ENCODE measurements around the gene CDH13. TPM values are rescaled to one million over a fixed set of nuclear protein-coding genes. Genes with fewer than 3 reads are reported as not detected.

Gene CDH13
- total RNA-seq, 1 donor from 2014 or later, result 81.1 TPM

DNA sequence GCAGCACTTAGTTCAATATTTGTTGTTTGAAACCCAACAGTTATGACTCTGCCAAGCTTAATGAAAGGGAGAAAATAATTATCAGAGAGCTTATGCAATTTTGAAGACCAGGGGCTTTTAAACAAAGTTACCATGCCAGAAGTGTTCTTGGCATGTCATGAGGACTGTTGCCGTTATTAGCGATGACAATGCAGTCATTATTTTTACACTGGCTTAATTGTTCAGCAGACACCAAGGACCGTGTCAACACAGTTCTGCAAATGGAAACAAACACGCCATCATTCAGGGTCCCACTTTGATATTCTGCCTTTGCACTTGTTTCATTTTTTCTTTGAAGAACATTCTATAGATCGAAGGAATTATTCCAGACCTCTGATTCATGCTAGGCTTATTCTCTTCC lies 518.5 kb downstream of the CDH13 start:
- TF ChIP-seq CTCF (IDR thresholded peaks at IDR 0.05; ENCODE audit: partially characterized antibody, unreplicated experiment), result no peak
- Mint-ChIP-seq H3K9me3 (ENCODE audit: unreplicated experiment) (no peaks in the 10 kb centered on the region), H3K36me3 (ENCODE audit: unreplicated experiment) (peaks cover 12% of the 10 kb centered on the region), H3K4me1 (ENCODE audit: low read depth, unreplicated experiment) (peaks cover 12% of the 10 kb centered on the region), H3K27me3 (ENCODE audit: unreplicated experiment) (no peaks in the 10 kb centered on the region), H3K4me3 (ENCODE audit: unreplicated experiment) (no peak overlapping the region), H3K27ac (ENCODE audit: unreplicated experiment) (no peak overlapping the region)
- DNase-seq, result no peak

DNA sequence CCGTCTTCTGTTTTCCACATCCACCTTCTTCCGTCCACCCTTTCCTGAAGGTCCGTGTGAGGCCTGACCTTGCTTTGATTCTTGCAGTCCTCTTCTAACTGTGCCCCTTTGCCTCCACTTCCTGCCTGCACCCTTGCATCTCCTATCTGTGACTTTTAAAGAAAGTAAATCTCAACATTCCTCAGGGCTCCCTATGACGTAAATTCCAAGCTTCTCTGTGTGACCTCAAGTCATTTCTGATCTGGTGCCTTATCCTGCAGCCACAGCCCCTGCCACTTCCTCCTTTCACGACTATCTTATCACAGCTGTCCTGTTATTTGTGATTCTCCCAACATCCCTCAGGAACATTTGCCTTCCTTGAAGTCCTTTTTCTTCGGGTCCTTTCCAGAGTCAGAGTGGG lies 520.5 kb downstream of the CDH13 start:
- no peaks in the 10 kb centered on the region for H3K9me3 Mint-ChIP-seq (ENCODE audit: unreplicated experiment)
- H3K36me3 Mint-ChIP-seq (ENCODE audit: unreplicated experiment), result no peaks in the 10 kb centered on the region
- no peak overlapping the region for H3K27ac Mint-ChIP-seq (ENCODE audit: unreplicated experiment)
- TF ChIP-seq CTCF (IDR thresholded peaks at IDR 0.05; ENCODE audit: partially characterized antibody, unreplicated experiment), result no peak
- H3K4me1 Mint-ChIP-seq (ENCODE audit: low read depth, unreplicated experiment), result peaks cover 12% of the 10 kb centered on the region
- DNase-seq, result no peak
- H3K27me3 Mint-ChIP-seq (ENCODE audit: unreplicated experiment), result no peaks in the 10 kb centered on the region
- no peak overlapping the region for H3K4me3 Mint-ChIP-seq (ENCODE audit: unreplicated experiment)

GRCh38 chr16:83158320-83158957 lies 531.7 kb downstream of the CDH13 start:
- no peak for DNase-seq
- Mint-ChIP-seq H3K36me3 (ENCODE audit: unreplicated experiment) (no peaks in the 10 kb centered on the region), H3K4me3 (ENCODE audit: unreplicated experiment) (no peak overlapping the region), H3K27ac (ENCODE audit: unreplicated experiment) (no peak overlapping the region), H3K9me3 (ENCODE audit: unreplicated experiment) (no peaks in the 10 kb centered on the region), H3K4me1 (ENCODE audit: low read depth, unreplicated experiment) (peaks cover 10% of the 10 kb centered on the region), H3K27me3 (ENCODE audit: unreplicated experiment) (peaks cover 2% of the 10 kb centered on the region)
- TF ChIP-seq CTCF (IDR thresholded peaks at IDR 0.05; ENCODE audit: partially characterized antibody, unreplicated experiment), result no peak

DNA sequence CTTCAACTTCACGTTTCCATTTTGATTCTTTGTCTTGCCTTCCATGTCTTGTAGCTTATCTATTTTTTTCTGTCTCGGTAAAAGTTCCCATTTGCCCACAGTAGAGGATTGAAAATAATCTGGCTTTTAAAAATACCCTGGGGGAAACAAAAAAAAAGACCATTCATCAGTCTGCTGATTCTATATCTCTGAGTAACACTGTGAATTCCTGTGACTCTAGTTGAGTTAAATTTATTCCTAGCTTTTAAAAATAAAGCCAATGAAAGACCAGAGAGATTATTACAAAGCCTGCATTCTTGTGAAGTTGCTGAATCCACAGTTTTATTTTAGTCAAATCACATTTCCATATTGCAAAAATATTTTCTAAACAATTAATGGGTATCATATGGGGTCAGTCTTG lies 532.3 kb downstream of the CDH13 start:
- H3K4me1 Mint-ChIP-seq (ENCODE audit: low read depth, unreplicated experiment), result peaks cover 10% of the 10 kb centered on the region
- H3K27ac Mint-ChIP-seq (ENCODE audit: unreplicated experiment), result no peak overlapping the region
- H3K9me3 Mint-ChIP-seq (ENCODE audit: unreplicated experiment), result no peaks in the 10 kb centered on the region

More for the DNA sequence above, 532.3 kb downstream of the CDH13 start:
- Mint-ChIP-seq H3K27me3 (ENCODE audit: unreplicated experiment) (peaks cover 2% of the 10 kb centered on the region), H3K4me3 (ENCODE audit: unreplicated experiment) (no peak overlapping the region), H3K36me3 (ENCODE audit: unreplicated experiment) (no peaks in the 10 kb centered on the region)
- no peak for TF ChIP-seq CTCF (IDR thresholded peaks at IDR 0.05; ENCODE audit: partially characterized antibody, unreplicated experiment)
- no peak for DNase-seq
